ENCODE measurements around the gene MATN3.

GRCh38 chr2:20008703-20009102 lies 3.8 kb downstream of the MATN3 start:
- TF ChIP-seq CTCF (conservative IDR thresholded peaks at IDR 0.05; ENCODE audit: low read length) (no peak), EZH2phosphoT487 (IDR thresholded peaks at IDR 0.05; ENCODE audit: borderline replicate concordance, low read depth, low read length) (no peak)
